Inferior parietal cortex (tissue), 1 donor: ENCODE data around the gene KCNE1.

Experiments used
- DNase-seq: peaks from one replicate; pipeline ENCODE4 v3.0.0-alpha.2; 2016; ENCODE audit errors: extremely low spot score

The KCNE1 gene

GRCh38 chr21:34535886-34536285 is 23.9 kb upstream of the KCNE1 start:
- DNase-seq: no peak

GRCh38 chr21:34534522-34534921 is 22.5 kb upstream of the KCNE1 start:
- peak; percentile 60 for DNase-seq

- DNase-seq: no peak
Observed at GRCh38 chr21:34533938-34534337, 21.9 kb upstream of the KCNE1 start.

- DNase-seq: no peak
Observed at GRCh38 chr21:34531399-34531798, 19.4 kb upstream of the KCNE1 start.

- no peak for DNase-seq
Observed at GRCh38 chr21:34530261-34530660, 18.3 kb upstream of the KCNE1 start.

GRCh38 chr21:34528131-34528561 is 16.1 kb upstream of the KCNE1 start:
- DNase-seq: no peak

GRCh38 chr21:34526618-34527290 is 14.7 kb upstream of the KCNE1 start:
- DNase-seq: peak; percentile 61

GRCh38 chr21:34526241-34526617 is 14.2 kb upstream of the KCNE1 start:
- no peak for DNase-seq

- no peak for DNase-seq
Observed at GRCh38 chr21:34524646-34525601, 12.9 kb upstream of the KCNE1 start.

GRCh38 chr21:34523019-34523555 is 11.1 kb upstream of the KCNE1 start:
- DNase-seq: no peak

- no peak for DNase-seq
Observed at GRCh38 chr21:34522284-34522683, 10.3 kb upstream of the KCNE1 start.

- DNase-seq: no peak
Observed at GRCh38 chr21:34521561-34521960, 9.6 kb upstream of the KCNE1 start.

- no peak for DNase-seq
Observed at GRCh38 chr21:34520764-34521508, 8.9 kb upstream of the KCNE1 start.

GRCh38 chr21:34520281-34520680 is 8.3 kb upstream of the KCNE1 start:
- DNase-seq: no peak

GRCh38 chr21:34519694-34520093 is 7.7 kb upstream of the KCNE1 start:
- no peak for DNase-seq

- DNase-seq: no peak
Observed at GRCh38 chr21:34519016-34519415, 7.0 kb upstream of the KCNE1 start.

- DNase-seq: no peak
Observed at GRCh38 chr21:34518301-34518700, 6.3 kb upstream of the KCNE1 start.

GRCh38 chr21:34517491-34518245 is 5.7 kb upstream of the KCNE1 start:
- DNase-seq: no peak

- no peak for DNase-seq
Observed at GRCh38 chr21:34517039-34517438, 5.0 kb upstream of the KCNE1 start.

GRCh38 chr21:34514576-34515115 is 2.6 kb upstream of the KCNE1 start:
- DNase-seq: no peak

GRCh38 chr21:34513129-34513675 is 1.2 kb upstream of the KCNE1 start:
- no peak for DNase-seq
